Left lung (tissue), 10 donors: ENCODE measurements around the gene MGAT4A. TPM values are rescaled to one million over a fixed set of nuclear protein-coding genes. Genes with fewer than 3 reads are reported as not detected.
A peak's percentile ranks its signal among the peaks of the same experiment; 100 is the strongest.

Source experiments
- ATAC-seq: fragments of 200-7000 bp; cut with Tn5 transposase; one replicate; pipeline ENCODE4 v1.9.1; 2020; ENCODE audit warnings: moderate library complexity
- DNase-seq, 4 donors: peaks; one replicate each; pipeline ENCODE4 v3.0.0-alpha.2; 2013 to 2020
- H3K27ac ChIP-seq, 2 donors: fragments of 200-600 bp; sonication (generic) in 1 of 2; one replicate each; pipeline versions ENCODE4 v1.5.0 to v1.8.0; 2020 to 2021
- H3K27me3 ChIP-seq, 2 donors: fragments of 200-600 bp; sonication (generic) in 1 of 2; one replicate each; pipeline versions ENCODE4 v1.5.0 to v1.8.0; 2020 to 2021
- H3K36me3 ChIP-seq, 2 donors: fragments of 200-600 bp; sonication (generic) in 1 of 2; one replicate each; pipeline versions ENCODE4 v1.5.0 to v1.8.0; 2020 to 2021
- H3K4me1 ChIP-seq, 2 donors: fragments of 200-600 bp; one replicate each; pipeline ENCODE4 v1.8.0; 2021
- H3K4me3 ChIP-seq, 2 donors: fragments of 200-600 bp; sonication (generic) in 1 of 2; one replicate each; pipeline versions ENCODE4 v1.5.0 to v1.8.0; 2020 to 2021; ENCODE audit warnings: mild to moderate bottlenecking in 1 of 2
- H3K9me3 ChIP-seq, 2 donors: fragments of 200-600 bp; sonication (generic) in 1 of 2; one replicate each; pipeline versions ENCODE4 v1.5.0 to v1.8.0; 2020 to 2021
- intact Hi-C, 2 donors: fragments of 100-400 bp; cut with DNase I; formaldehyde crosslinking; loops; one replicate each; pipeline versions ENCODE4 v1.11.2 to v1.14.2; 2022
- polyA plus RNA-seq, 6 donors: library from polyadenylated mRNA; unstranded; fragments of 120-200 nt; gene quantifications; one replicate each; pipeline ENCODE4 v1.2.1, GENCODE V29; 2013; ENCODE audit not compliant: insufficient read length in 6 of 6
- total RNA-seq, 2 donors: library from RNA; stranded (reverse); fragmentation: NEBNext Ultra II Directional; extraction: Animal tissue kit (Norgen Biotek cat#: 25700); gene quantifications; one replicate each; pipeline ENCODE4 v1.2.1, GENCODE V29; 2021
- TF ChIP-seq, protein P1 (sequence below), 2 donors: fragments of 200-600 bp; sonication (generic) in 1 of 2; IDR thresholded peaks; one replicate each; pipeline versions ENCODE4 v1.5.0 to v1.8.0; 2021; ENCODE audit warnings: antibody characterized with exemption in 2 of 2
- donor health status: DM: no; HTN: yes; CAD: no.
- donor health status: DM: no; HTN: no; CAD: no.

Gene MGAT4A
- total and polyA plus RNA-seq, 8 donors: 15.4 to 79.8 (median 19.0) TPM

DNA sequence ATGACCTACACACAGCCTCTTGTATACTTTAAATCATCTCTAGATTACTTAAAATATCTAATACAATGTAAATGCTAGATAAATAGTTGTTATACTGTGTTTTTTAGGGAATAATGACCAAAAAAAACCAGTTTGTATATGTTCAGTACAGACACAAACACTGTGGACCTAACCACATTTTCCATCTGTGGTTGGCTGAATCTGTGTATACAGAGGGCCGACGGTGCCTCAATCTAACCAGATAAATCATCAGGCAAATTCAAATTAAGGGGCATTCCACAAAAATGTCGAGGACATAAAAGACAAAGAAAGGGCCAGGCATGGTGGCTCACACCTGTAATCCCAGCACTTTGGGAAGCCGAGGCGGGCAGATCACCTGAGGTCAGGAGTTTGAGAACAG lies 14.1 kb downstream of the MGAT4A start:
- H3K27ac ChIP-seq: no peak overlapping the region
- H3K4me3 ChIP-seq: no peak overlapping the region
- DNase-seq (no peak), ATAC-seq (no peak)
- no peaks in the 10 kb centered on the region for H3K27me3 ChIP-seq
- H3K36me3 ChIP-seq: peaks cover 0 to 16% of the 10 kb centered on the region in 2 donors
- TF ChIP-seq, protein P1, sequence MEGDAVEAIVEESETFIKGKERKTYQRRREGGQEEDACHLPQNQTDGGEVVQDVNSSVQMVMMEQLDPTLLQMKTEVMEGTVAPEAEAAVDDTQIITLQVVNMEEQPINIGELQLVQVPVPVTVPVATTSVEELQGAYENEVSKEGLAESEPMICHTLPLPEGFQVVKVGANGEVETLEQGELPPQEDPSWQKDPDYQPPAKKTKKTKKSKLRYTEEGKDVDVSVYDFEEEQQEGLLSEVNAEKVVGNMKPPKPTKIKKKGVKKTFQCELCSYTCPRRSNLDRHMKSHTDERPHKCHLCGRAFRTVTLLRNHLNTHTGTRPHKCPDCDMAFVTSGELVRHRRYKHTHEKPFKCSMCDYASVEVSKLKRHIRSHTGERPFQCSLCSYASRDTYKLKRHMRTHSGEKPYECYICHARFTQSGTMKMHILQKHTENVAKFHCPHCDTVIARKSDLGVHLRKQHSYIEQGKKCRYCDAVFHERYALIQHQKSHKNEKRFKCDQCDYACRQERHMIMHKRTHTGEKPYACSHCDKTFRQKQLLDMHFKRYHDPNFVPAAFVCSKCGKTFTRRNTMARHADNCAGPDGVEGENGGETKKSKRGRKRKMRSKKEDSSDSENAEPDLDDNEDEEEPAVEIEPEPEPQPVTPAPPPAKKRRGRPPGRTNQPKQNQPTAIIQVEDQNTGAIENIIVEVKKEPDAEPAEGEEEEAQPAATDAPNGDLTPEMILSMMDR (IDR thresholded peaks at IDR 0.05): no peak
- H3K9me3 ChIP-seq: no peaks in the 10 kb centered on the region
- intact Hi-C loops: no loop called here
- H3K4me1 ChIP-seq: peaks cover 0 to 14% of the 10 kb centered on the region in 2 donors

DNA sequence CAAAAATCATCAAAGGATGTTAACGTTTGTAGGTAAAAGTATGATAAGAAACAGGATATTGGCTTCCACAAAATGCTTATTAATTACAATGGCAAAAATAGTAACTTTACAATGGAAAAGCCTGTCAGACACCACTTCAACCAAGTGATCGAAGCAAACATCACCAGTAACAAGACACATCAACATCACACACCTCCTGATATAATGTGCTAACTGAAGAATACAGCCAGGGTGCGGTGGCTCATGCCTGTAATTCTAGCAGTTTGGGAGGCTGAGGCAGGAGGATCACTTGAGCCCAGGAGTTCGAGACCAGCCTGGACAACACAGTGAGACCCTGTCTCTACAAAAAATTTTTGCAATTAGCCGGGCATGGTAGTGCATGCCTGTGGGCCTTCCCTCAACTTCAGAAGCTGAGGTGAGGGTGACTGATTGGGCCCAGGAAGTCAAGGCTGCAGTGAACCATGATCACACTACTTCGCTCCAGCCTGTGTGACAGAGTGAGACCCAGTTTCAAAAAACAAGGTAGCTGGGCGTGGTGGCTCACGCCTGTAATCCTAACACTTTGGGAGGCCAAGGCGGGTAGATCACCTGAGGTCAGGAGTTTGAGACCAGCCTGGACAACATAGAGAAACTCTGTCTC lies 15.0 kb downstream of the MGAT4A start:
- TF ChIP-seq, protein P1 (IDR thresholded peaks at IDR 0.05): no peak
- no peak overlapping the region for H3K27ac ChIP-seq
- H3K9me3 ChIP-seq: no peaks in the 10 kb centered on the region
- H3K4me1 ChIP-seq: peaks cover 0 to 20% of the 10 kb centered on the region in 2 donors
- no peaks in the 10 kb centered on the region for H3K27me3 ChIP-seq
- H3K36me3 ChIP-seq: peaks cover 0 to 16% of the 10 kb centered on the region in 2 donors
- ATAC-seq: no peak
- intact Hi-C loops: no loop called here
- no peak for DNase-seq
- H3K4me3 ChIP-seq: no peak overlapping the region

DNA sequence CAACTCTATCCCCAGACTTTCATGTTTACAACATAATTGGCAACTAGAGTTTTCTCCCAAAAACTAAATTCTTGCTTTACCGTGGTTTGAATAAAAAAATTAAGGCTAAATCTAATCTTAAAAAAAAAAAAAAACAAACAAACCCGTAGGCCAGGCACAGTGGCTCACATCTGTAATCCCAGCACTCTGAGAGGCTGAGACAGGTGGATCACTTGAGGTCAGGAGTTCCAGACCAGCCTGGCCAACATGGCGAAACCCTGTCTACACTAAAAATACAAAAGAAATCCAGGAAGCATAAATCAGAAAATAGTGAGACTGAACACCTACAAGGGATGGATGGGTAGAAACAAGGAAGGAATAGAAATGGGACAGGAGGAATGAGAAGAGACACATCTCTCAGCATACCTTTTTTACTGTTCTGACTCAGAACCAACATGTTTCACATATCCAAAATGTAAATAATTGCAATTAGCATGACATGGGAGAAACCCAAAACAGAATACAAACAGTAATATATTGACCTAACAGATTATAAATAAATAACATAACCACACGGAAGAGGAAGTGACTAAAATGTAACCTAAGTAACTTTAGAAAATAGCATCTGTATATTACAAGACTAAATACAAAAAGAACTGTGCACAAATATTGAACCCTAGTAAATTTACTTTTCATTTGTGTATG lies 17.5 kb downstream of the MGAT4A start:
- DNase-seq: no peak
- ATAC-seq: no peak
- H3K4me3 ChIP-seq: no peak overlapping the region
- no peak overlapping the region for H3K27ac ChIP-seq
- no peaks in the 10 kb centered on the region for H3K9me3 ChIP-seq
- TF ChIP-seq, protein P1 (IDR thresholded peaks at IDR 0.05): no peak
- peaks cover 0 to 34% of the 10 kb centered on the region in 2 donors for H3K4me1 ChIP-seq
- H3K27me3 ChIP-seq: no peaks in the 10 kb centered on the region
- H3K36me3 ChIP-seq: peaks cover 0 to 10% of the 10 kb centered on the region in 2 donors
- intact Hi-C loops: no loop called here

DNA sequence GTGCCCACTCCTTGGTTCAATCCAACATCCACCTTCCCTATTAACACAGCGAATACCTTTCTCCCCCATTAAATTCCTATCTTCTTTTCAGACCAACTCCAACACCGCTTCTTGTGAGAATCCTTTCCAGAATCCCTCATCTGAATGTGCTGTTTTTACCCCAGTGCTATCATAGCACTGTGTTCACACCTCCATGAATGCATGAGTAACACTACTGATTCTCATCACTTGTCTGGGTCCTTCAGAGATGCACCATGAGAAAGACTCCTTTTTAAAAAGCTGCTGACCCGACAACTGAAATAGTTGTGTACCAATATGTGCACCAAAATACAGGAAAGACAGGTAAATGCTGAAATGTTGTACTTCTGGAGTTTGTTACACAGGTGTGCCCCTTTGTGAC lies 18.8 kb downstream of the MGAT4A start:
- no peak for DNase-seq
- H3K4me1 ChIP-seq: peaks cover 0 to 34% of the 10 kb centered on the region in 2 donors
- no peaks in the 10 kb centered on the region for H3K27me3 ChIP-seq
- H3K27ac ChIP-seq: no peak overlapping the region
- TF ChIP-seq, protein P1 (IDR thresholded peaks at IDR 0.05): no peak
- intact Hi-C loops: no loop called here
- no peak overlapping the region for H3K4me3 ChIP-seq
- ATAC-seq: no peak
- H3K36me3 ChIP-seq: peaks cover 0 to 2% of the 10 kb centered on the region in 2 donors
- H3K9me3 ChIP-seq: no peaks in the 10 kb centered on the region

DNA sequence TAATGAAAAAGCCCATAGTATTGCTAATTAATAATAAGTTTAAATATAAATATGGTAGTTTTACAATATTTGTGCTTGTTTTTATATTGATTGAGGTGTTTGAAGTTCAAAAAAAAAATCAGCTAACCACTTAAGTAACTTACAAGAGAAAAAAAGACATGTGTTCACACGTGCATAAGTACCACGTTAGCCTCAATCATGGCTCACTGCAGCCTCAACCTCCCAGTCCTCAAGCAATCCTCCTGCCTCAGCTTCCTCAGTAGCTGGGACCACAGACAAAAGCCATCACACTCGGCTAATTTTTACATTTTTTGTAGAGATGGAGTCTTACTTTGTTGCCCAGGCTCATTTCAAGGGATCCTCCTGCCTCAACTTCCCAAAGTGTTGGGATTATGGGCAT lies 19.4 kb downstream of the MGAT4A start:
- Histone ChIP-seq H3K4me3 (no peak overlapping the region), H3K27ac (peak overlapping the region in 1 of 2 donors; percentile 20), H3K27me3 (no peaks in the 10 kb centered on the region), H3K36me3 (no peaks in the 10 kb centered on the region), H3K4me1 (peaks cover 0 to 34% of the 10 kb centered on the region in 2 donors), H3K9me3 (no peaks in the 10 kb centered on the region)
- TF ChIP-seq, protein P1 (IDR thresholded peaks at IDR 0.05): no peak
- intact Hi-C loops: no loop called here
- DNase-seq (no peak), ATAC-seq (no peak)
